ENCODE results near the gene DCXR.

The DCXR gene

DNA sequence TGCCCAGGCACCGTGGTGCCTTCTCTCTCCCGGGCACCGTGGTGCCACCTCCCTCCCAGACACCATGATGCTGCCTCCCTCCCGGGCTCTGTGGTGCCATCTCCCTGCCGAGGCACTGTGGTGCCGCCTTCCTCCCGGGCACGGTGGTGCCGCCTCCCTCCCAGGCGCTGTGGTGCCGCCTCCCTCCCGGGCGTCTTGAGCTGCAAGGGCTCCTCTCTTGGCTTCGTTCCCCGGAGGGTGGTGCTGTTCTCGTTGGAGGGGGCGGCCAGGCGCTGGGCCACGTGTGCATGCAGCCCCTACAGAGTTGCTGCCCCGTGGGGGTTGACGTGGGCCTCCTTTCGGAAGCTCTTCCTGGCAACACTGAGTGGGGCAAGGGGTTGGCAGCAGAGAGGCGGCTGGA, 23.1 kb downstream of the DCXR start:
- no peaks in the 10 kb centered on the region for H3K27me3 ChIP-seq (ENCODE audit: insufficient read depth, insufficient read length)
- H3K36me3 ChIP-seq (ENCODE audit: insufficient read depth, insufficient read length, low read length), result peaks cover 57% of the 10 kb centered on the region
- H3K9me3 ChIP-seq (ENCODE audit: insufficient read depth, low read length), result no peaks in the 10 kb centered on the region
- TF ChIP-seq YY1 (IDR thresholded peaks at IDR 0.05; ENCODE audit: insufficient read depth, insufficient read length), result no peak
- no peak for TF ChIP-seq SUZ12 (IDR thresholded peaks at IDR 0.05; ENCODE audit: extremely low read depth, insufficient read depth, insufficient read length)
- TF ChIP-seq ZNF274 (IDR thresholded peaks at IDR 0.05; ENCODE audit: low read depth, low read length), result no peak
- no peak for DNase-seq (ENCODE audit: low read depth, low spot score)
- peaks cover 33% of the 10 kb centered on the region for H3K4me1 ChIP-seq (ENCODE audit: insufficient read depth, insufficient read length)
- no peak overlapping the region for H3K4me3 ChIP-seq (ENCODE audit: insufficient read length, low read depth)
- H3K9ac ChIP-seq (ENCODE audit: insufficient read length, low read depth), result peak overlapping the region; percentile 38

- Histone ChIP-seq H3K9ac (ENCODE audit: insufficient read length, low read depth) (peak overlapping the region; percentile 74), H3K9me3 (ENCODE audit: insufficient read depth, low read length) (no peaks in the 10 kb centered on the region), H3K4me3 (ENCODE audit: insufficient read length, low read depth) (no peak overlapping the region), H3K36me3 (ENCODE audit: insufficient read depth, insufficient read length, low read length) (peaks cover 57% of the 10 kb centered on the region), H3K27me3 (ENCODE audit: insufficient read depth, insufficient read length) (no peaks in the 10 kb centered on the region), H3K4me1 (ENCODE audit: insufficient read depth, insufficient read length) (peaks cover 33% of the 10 kb centered on the region)
- no peak for DNase-seq (ENCODE audit: low read depth, low spot score)
- TF ChIP-seq YY1 (IDR thresholded peaks at IDR 0.05; ENCODE audit: insufficient read depth, insufficient read length), result no peak
- TF ChIP-seq SUZ12 (IDR thresholded peaks at IDR 0.05; ENCODE audit: extremely low read depth, insufficient read depth, insufficient read length), result no peak
- no peak for TF ChIP-seq ZNF274 (IDR thresholded peaks at IDR 0.05; ENCODE audit: low read depth, low read length)
Observed at GRCh38 chr17:82013772-82014321, 23.6 kb downstream of the DCXR start.

GRCh38 chr17:82013341-82013740, 24.2 kb downstream of the DCXR start:
- H3K4me1 ChIP-seq (ENCODE audit: insufficient read depth, insufficient read length), result peaks cover 36% of the 10 kb centered on the region
- no peak for TF ChIP-seq SUZ12 (IDR thresholded peaks at IDR 0.05; ENCODE audit: extremely low read depth, insufficient read depth, insufficient read length)
- TF ChIP-seq YY1 (IDR thresholded peaks at IDR 0.05; ENCODE audit: insufficient read depth, insufficient read length), result no peak
- no peak for TF ChIP-seq ZNF274 (IDR thresholded peaks at IDR 0.05; ENCODE audit: low read depth, low read length)
- no peaks in the 10 kb centered on the region for H3K9me3 ChIP-seq (ENCODE audit: insufficient read depth, low read length)
- no peaks in the 10 kb centered on the region for H3K27me3 ChIP-seq (ENCODE audit: insufficient read depth, insufficient read length)
- no peak for DNase-seq (ENCODE audit: low read depth, low spot score)
- H3K9ac ChIP-seq (ENCODE audit: insufficient read length, low read depth), result peak overlapping the region; percentile 74
- peaks cover 52% of the 10 kb centered on the region for H3K36me3 ChIP-seq (ENCODE audit: insufficient read depth, insufficient read length, low read length)
- H3K4me3 ChIP-seq (ENCODE audit: insufficient read length, low read depth), result no peak overlapping the region

- peak overlapping the region; percentile 79 for H3K9ac ChIP-seq (ENCODE audit: insufficient read length, low read depth)
- DNase-seq (ENCODE audit: low read depth, low spot score), result no peak
- no peak for TF ChIP-seq YY1 (IDR thresholded peaks at IDR 0.05; ENCODE audit: insufficient read depth, insufficient read length)
- no peak for TF ChIP-seq ZNF274 (IDR thresholded peaks at IDR 0.05; ENCODE audit: low read depth, low read length)
- no peak overlapping the region for H3K4me3 ChIP-seq (ENCODE audit: insufficient read length, low read depth)
- H3K27me3 ChIP-seq (ENCODE audit: insufficient read depth, insufficient read length), result no peaks in the 10 kb centered on the region
- H3K9me3 ChIP-seq (ENCODE audit: insufficient read depth, low read length), result no peaks in the 10 kb centered on the region
- peaks cover 40% of the 10 kb centered on the region for H3K4me1 ChIP-seq (ENCODE audit: insufficient read depth, insufficient read length)
- peaks cover 47% of the 10 kb centered on the region for H3K36me3 ChIP-seq (ENCODE audit: insufficient read depth, insufficient read length, low read length)
Observed at GRCh38 chr17:82012640-82013295, 24.7 kb downstream of the DCXR start.

- peak overlapping the region; percentile 79 for H3K9ac ChIP-seq (ENCODE audit: insufficient read length, low read depth)
- peaks cover 45% of the 10 kb centered on the region for H3K4me1 ChIP-seq (ENCODE audit: insufficient read depth, insufficient read length)
- H3K36me3 ChIP-seq (ENCODE audit: insufficient read depth, insufficient read length, low read length), result peaks cover 46% of the 10 kb centered on the region
- TF ChIP-seq SUZ12 (IDR thresholded peaks at IDR 0.05; ENCODE audit: extremely low read depth, insufficient read depth, insufficient read length), result no peak
- no peak for TF ChIP-seq YY1 (IDR thresholded peaks at IDR 0.05; ENCODE audit: insufficient read depth, insufficient read length)
- TF ChIP-seq ZNF274 (IDR thresholded peaks at IDR 0.05; ENCODE audit: low read depth, low read length), result no peak
- no peak overlapping the region for H3K4me3 ChIP-seq (ENCODE audit: insufficient read length, low read depth)
- no peak for DNase-seq (ENCODE audit: low read depth, low spot score)
- no peaks in the 10 kb centered on the region for H3K9me3 ChIP-seq (ENCODE audit: insufficient read depth, low read length)
- no peaks in the 10 kb centered on the region for H3K27me3 ChIP-seq (ENCODE audit: insufficient read depth, insufficient read length)
Observed at GRCh38 chr17:82012261-82012639, 25.2 kb downstream of the DCXR start.

GRCh38 chr17:82011617-82012187, 25.8 kb downstream of the DCXR start:
- no peak overlapping the region for H3K4me3 ChIP-seq (ENCODE audit: insufficient read length, low read depth)
- peaks cover 46% of the 10 kb centered on the region for H3K4me1 ChIP-seq (ENCODE audit: insufficient read depth, insufficient read length)
- H3K9me3 ChIP-seq (ENCODE audit: insufficient read depth, low read length), result no peaks in the 10 kb centered on the region
- no peaks in the 10 kb centered on the region for H3K27me3 ChIP-seq (ENCODE audit: insufficient read depth, insufficient read length)
- peaks cover 42% of the 10 kb centered on the region for H3K36me3 ChIP-seq (ENCODE audit: insufficient read depth, insufficient read length, low read length)
- TF ChIP-seq SUZ12 (IDR thresholded peaks at IDR 0.05; ENCODE audit: extremely low read depth, insufficient read depth, insufficient read length), result no peak
- no peak for TF ChIP-seq ZNF274 (IDR thresholded peaks at IDR 0.05; ENCODE audit: low read depth, low read length)
- TF ChIP-seq YY1 (IDR thresholded peaks at IDR 0.05; ENCODE audit: insufficient read depth, insufficient read length), result no peak
- peak overlapping the region; percentile 79 for H3K9ac ChIP-seq (ENCODE audit: insufficient read length, low read depth)
- no peak for DNase-seq (ENCODE audit: low read depth, low spot score)

Data from NT2/D1 (cell line).